HG02981 (cell line): Measurements from ENCODE around the gene ZC3HAV1L.
"Not testable (repeated sequence)": the region's sequence is repeated elsewhere in the genome, so short reads cannot be mapped to it uniquely, and the experiment has no call there.

Source experiments
- ATAC-seq: cut with Tn5 transposase; IDR thresholded peaks from one replicate; pipeline ENCODE4 v1.9.1; 2021; ENCODE audit warnings: mild to moderate bottlenecking, moderate library complexity; ENCODE audit not compliant: unreplicated experiment

Gene ZC3HAV1L

GRCh38 chr7:139035586-139036353 is at the start of gene ZC3HAV1L:
ZC3HAV1L (minus strand) TSS chr7:139036042; CDS start chr7:139036017, 25 bp downstream.
- peak; percentile 79 for ATAC-seq

- no peak for ATAC-seq
Observed at GRCh38 chr7:139084709-139085108, 48.9 kb upstream of the ZC3HAV1L start.

- no peak for ATAC-seq
Observed at GRCh38 chr7:139081584-139081983, 45.7 kb upstream of the ZC3HAV1L start.

- ATAC-seq, result no peak
Observed at GRCh38 chr7:139080905-139081304, 45.1 kb upstream of the ZC3HAV1L start.

- ATAC-seq, result no peak
Observed at GRCh38 chr7:139079861-139080260, 44.0 kb upstream of the ZC3HAV1L start.

- ATAC-seq, result no peak
Observed at GRCh38 chr7:139078911-139079310, 43.1 kb upstream of the ZC3HAV1L start.

- ATAC-seq, result no peak
Observed at GRCh38 chr7:139078399-139078798, 42.6 kb upstream of the ZC3HAV1L start.

GRCh38 chr7:139077706-139078105 is 41.9 kb upstream of the ZC3HAV1L start:
- not testable (repeated sequence) for ATAC-seq

- no peak for ATAC-seq
Observed at GRCh38 chr7:139075871-139076686, 40.2 kb upstream of the ZC3HAV1L start.

- ATAC-seq, result peak; percentile 82
Observed at GRCh38 chr7:139075031-139075652, 39.3 kb upstream of the ZC3HAV1L start.

GRCh38 chr7:139072796-139073195 is 37.0 kb upstream of the ZC3HAV1L start:
- ATAC-seq, result no peak

GRCh38 chr7:139071680-139072079 is 35.8 kb upstream of the ZC3HAV1L start:
- no peak for ATAC-seq

- ATAC-seq, result no peak
Observed at GRCh38 chr7:139068544-139069399, 32.9 kb upstream of the ZC3HAV1L start.

- no peak for ATAC-seq
Observed at GRCh38 chr7:139066315-139066714, 30.5 kb upstream of the ZC3HAV1L start.

GRCh38 chr7:139065323-139065722 is 29.5 kb upstream of the ZC3HAV1L start:
- no peak for ATAC-seq

- no peak for ATAC-seq
Observed at GRCh38 chr7:139061416-139061815, 25.6 kb upstream of the ZC3HAV1L start.

- ATAC-seq, result no peak
Observed at GRCh38 chr7:139060695-139061237, 24.9 kb upstream of the ZC3HAV1L start.

GRCh38 chr7:139059905-139060304 is 24.1 kb upstream of the ZC3HAV1L start:
- no peak for ATAC-seq

GRCh38 chr7:139058943-139059342 is 23.1 kb upstream of the ZC3HAV1L start:
- ATAC-seq, result no peak

GRCh38 chr7:139055674-139056073 is 19.8 kb upstream of the ZC3HAV1L start:
- no peak for ATAC-seq
